Naive thymus-derived CD4-positive, alpha-beta T cell (primary cell): ENCODE measurements around the gene TSKS. TPM values are rescaled to one million over a fixed set of nuclear protein-coding genes. Genes with fewer than 3 reads are reported as not detected.

Experiments
- ATAC-seq: fragments of 150-1000 bp; cut with Tn5 transposase; 2 replicates; pipeline ENCODE4 v1.10.0; 2021; ENCODE audit warnings: mild to moderate bottlenecking, moderate library complexity
- CTCF ChIA-PET: fragments of 350-600 bp; sonication (Branson Sonifier 250); formaldehyde crosslinking; loops from one replicate; lab custom pipeline; 2021; ENCODE audit warnings: antibody characterized with exemption; lab: Charles Lee
- POLR2A ChIA-PET: fragments of 350-600 bp; sonication (Branson Sonifier 250); formaldehyde crosslinking; loops from one replicate; lab custom pipeline; 2021; ENCODE audit warnings: antibody characterized with exemption, inconsistent platforms; lab: Charles Lee
- DNase-seq, 9 donors: peaks; one replicate each; pipeline versions ENCODE4 v3.0.0 to v3.0.0-alpha.2; 2020 to 2022; ENCODE audit warnings: mixed read lengths in 1 of 9
- H3K27ac ChIP-seq: one replicate; pipeline ENCODE4 v1.7.0; 2013; ENCODE audit warnings: mild to moderate bottlenecking, low read depth, low read length, moderate library complexity
- H3K27me3 ChIP-seq, 2 donors: one replicate each; pipeline ENCODE4 v1.7.0; 2013; ENCODE audit warnings: low read length in 2 of 2, mild to moderate bottlenecking in 2 of 2, moderate library complexity in 2 of 2; ENCODE audit not compliant: control insufficient read depth in 2 of 2, insufficient read depth in 2 of 2
- H3K36me3 ChIP-seq, 3 experiments: 1 replicate in 2 of 3; 2 replicates in 1 of 3; pipeline ENCODE4 v1.7.0; 2013; ENCODE audit warnings: low read length in 3 of 3, mild to moderate bottlenecking in 3 of 3, moderate library complexity in 1 of 3; ENCODE audit not compliant: insufficient read depth in 3 of 3, control insufficient read depth in 2 of 3
- H3K4me1 ChIP-seq, 2 donors: one replicate each; pipeline ENCODE4 v1.7.0; 2013; ENCODE audit warnings: low read length in 2 of 2, mild to moderate bottlenecking in 2 of 2, moderate library complexity in 1 of 2; ENCODE audit not compliant: control insufficient read depth in 2 of 2, insufficient read depth in 2 of 2
- H3K4me3 ChIP-seq: 2 replicates; pipeline ENCODE4 v1.7.0; 2013; ENCODE audit warnings: mild to moderate bottlenecking, low read length
- H3K9me3 ChIP-seq, 3 experiments: 1 replicate in 2 of 3; 2 replicates in 1 of 3; pipeline ENCODE4 v1.7.0; 2013; ENCODE audit warnings: low read length in 3 of 3; ENCODE audit not compliant: control insufficient read depth in 2 of 3
- H3K27ac Mint-ChIP-seq, 9 donors: one replicate each; pipeline ENCODE4 v1.8.0; 2020 to 2022; ENCODE audit warnings: mixed read lengths in 9 of 9, mild to moderate bottlenecking in 8 of 9, moderate library complexity in 5 of 9, inconsistent platforms in 2 of 9
- H3K27me3 Mint-ChIP-seq, 5 donors: one replicate each; pipeline ENCODE4 v1.8.0; 2021 to 2022; ENCODE audit warnings: mixed read lengths in 5 of 5, mild to moderate bottlenecking in 1 of 5
- H3K36me3 Mint-ChIP-seq, 5 donors: one replicate each; pipeline ENCODE4 v1.8.0; 2020 to 2022; ENCODE audit warnings: mixed read lengths in 5 of 5, mild to moderate bottlenecking in 3 of 5, inconsistent platforms in 1 of 5
- H3K4me1 Mint-ChIP-seq, 7 donors: one replicate each; pipeline ENCODE4 v1.8.0; 2020 to 2022; ENCODE audit warnings: mixed read lengths in 7 of 7, mild to moderate bottlenecking in 3 of 7, inconsistent platforms in 1 of 7
- H3K4me3 Mint-ChIP-seq, 10 donors: one replicate each; pipeline ENCODE4 v1.8.0; 2020 to 2022; ENCODE audit warnings: mild to moderate bottlenecking in 10 of 10, mixed read lengths in 10 of 10, moderate library complexity in 6 of 10, inconsistent platforms in 2 of 10
- H3K9me3 Mint-ChIP-seq, 11 donors: one replicate each; pipeline ENCODE4 v1.8.0; 2020 to 2022; ENCODE audit warnings: mixed read lengths in 11 of 11, mild to moderate bottlenecking in 4 of 11, inconsistent platforms in 1 of 11, moderate library complexity in 1 of 11
- intact Hi-C, 2 donors: fragments of 100-400 bp; cut with micrococcal nuclease; formaldehyde crosslinking; loops; one replicate each; pipeline ENCODE4 v1.15.1; 2023
- polyA plus RNA-seq, 2 donors: library from polyadenylated mRNA; unstranded; fragments of 300-500 nt; fragmentation: Illumina TruSeq; gene quantifications; one replicate each; pipeline ENCODE4 v1.2.3, GENCODE V29; 2021
- total RNA-seq, 6 experiments: library from RNA in 5 of 6; stranded (reverse) in 5 of 6; gene quantifications; 1 replicate in 5 of 6; 2 replicates in 1 of 6; pipeline ENCODE4 v1.2.3 and lab custom pipeline; 2021 to 2026

The TSKS gene
- total and polyA plus RNA-seq, 7 experiments from 2014 or later = 0.51 to 3.6 (median 1.5) TPM

DNA sequence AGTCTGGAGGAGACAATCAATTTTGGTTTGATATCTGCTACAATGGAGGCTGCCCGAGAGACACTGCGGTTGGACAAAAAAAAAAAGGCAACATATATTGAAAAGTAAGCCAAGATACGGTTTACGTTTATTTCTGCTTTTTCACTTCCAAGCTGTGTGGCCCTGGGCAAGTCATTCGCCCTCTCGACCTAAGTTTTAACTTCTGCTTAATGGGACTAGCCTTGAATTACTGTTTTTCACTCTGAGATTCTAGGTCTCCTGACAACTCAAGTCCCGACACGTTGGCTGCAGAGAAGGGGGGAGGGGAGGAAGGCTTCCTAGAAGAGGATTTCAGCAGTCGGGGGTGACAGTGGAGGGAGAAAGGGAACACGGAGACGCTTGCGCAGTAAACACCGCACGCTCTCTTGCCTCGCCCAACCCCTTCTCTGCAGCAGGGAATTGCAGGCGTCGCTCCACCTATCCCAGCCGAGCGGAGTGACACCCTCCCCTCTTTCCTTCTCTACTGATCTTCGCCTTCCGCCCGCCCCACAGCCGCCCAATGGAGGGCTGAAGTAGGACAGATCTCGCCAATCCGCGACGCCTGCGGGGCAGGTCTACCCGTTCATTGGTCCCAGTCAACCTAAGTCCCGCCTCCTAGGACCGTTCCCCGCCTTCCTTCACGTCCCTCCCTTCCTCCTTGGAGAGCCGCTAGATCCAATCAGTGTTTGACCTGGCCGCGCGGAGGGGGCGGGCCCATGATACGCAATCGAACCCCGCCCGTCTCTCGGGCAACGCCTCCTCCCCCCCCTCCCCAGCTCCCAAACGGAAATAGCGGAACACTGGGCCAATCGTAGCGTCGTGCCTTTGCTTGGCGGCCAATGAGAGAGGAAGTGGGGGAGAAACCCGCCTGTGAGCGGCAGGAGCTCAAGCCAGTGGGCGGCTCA, 3.2 kb upstream of the TSKS start:
- DNase-seq (peak; percentile 86 to 100 (median 99)), ATAC-seq (peak; percentile 92)
- Histone ChIP-seq H3K4me3 (peak overlapping the region; percentile 79), H3K4me1 (peaks cover 11 to 16% of the 10 kb centered on the region in 2 donors), H3K27me3 (no peaks in the 10 kb centered on the region), H3K27ac (peak overlapping the region; percentile 80), H3K9me3 (no peaks in the 10 kb centered on the region), H3K36me3 (peaks cover 0 to 7% (median 0%) of the 10 kb centered on the region in 3 experiments)
- H3K9me3 Mint-ChIP-seq = peaks cover 0 to 2% (median 0%) of the 10 kb centered on the region in 11 donors
- ChIA-PET POLR2A (interaction anchor here (0.6 to 3.5 kb wide), 10 partner anchors 10 to 254 kb away, joined by 3 to 23 read pairs (median 5); partner anchors contain the start of genes AKT1S1, FUZ, RRAS and SCAF1), CTCF (interaction anchor here (0.5 kb wide), 1 partner anchor 471 kb away, joined by 4 read pairs; no protein-coding TSS in a partner anchor)
- no peaks in the 10 kb centered on the region for H3K27me3 Mint-ChIP-seq
- H3K4me3 Mint-ChIP-seq = peak overlapping the region; percentile 89 to 98 (median 96)
- H3K4me1 Mint-ChIP-seq = peaks cover 15 to 43% (median 36%) of the 10 kb centered on the region in 7 donors
- peaks cover 0 to 7% (median 3%) of the 10 kb centered on the region in 5 donors for H3K36me3 Mint-ChIP-seq
- intact Hi-C loops = loop anchor here (1.0 to 5.0 kb wide), 27 partner anchors 42 to 1434 kb away; partner anchors contain the start of genes AKT1S1 (in 2 of the 2), ATF5 (in 2 of the 2), CPT1C (in 2 of the 2) and FUZ (in 2 of the 2)
- H3K27ac Mint-ChIP-seq = peak overlapping the region; percentile 84 to 98 (median 96)

DNA sequence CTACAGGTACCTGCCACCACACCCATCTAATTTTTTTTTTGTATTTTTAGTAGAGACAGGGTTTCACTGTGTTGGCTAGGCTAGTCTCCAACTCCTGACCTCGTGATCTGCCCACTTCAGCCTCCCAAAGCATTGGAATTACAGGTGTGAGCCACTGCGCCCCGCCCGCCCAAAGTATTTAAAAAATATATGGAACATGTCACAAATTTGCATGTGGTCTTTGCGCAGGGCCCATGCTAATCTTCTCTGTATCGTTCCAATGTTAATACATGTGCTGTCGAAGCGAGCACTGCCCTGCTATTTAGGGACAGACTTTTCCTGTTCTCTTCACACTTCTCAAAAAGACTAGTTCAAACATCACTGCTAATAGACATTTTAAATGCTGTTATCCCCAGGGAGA, 1.2 kb upstream of the TSKS start:
- Histone ChIP-seq H3K27ac (no peak overlapping the region), H3K4me1 (peaks cover 11 to 16% of the 10 kb centered on the region in 2 donors), H3K36me3 (peaks cover 0 to 7% (median 0%) of the 10 kb centered on the region in 3 experiments), H3K9me3 (no peaks in the 10 kb centered on the region), H3K4me3 (no peak overlapping the region), H3K27me3 (no peaks in the 10 kb centered on the region)
- peaks cover 0 to 2% (median 0%) of the 10 kb centered on the region in 11 donors for H3K9me3 Mint-ChIP-seq
- DNase-seq (no peak), ATAC-seq (no peak)
- peak overlapping the region in 2 of 9 donors; percentile 38 to 40 for H3K27ac Mint-ChIP-seq
- H3K27me3 Mint-ChIP-seq = no peaks in the 10 kb centered on the region
- CTCF ChIA-PET = no interaction called here
- peaks cover 0 to 3% (median 0%) of the 10 kb centered on the region in 5 donors for H3K36me3 Mint-ChIP-seq
- intact Hi-C loops = no loop called here
- peaks cover 15 to 32% (median 27%) of the 10 kb centered on the region in 7 donors for H3K4me1 Mint-ChIP-seq
- POLR2A ChIA-PET = interaction anchor here (0.7 to 1.0 kb wide), 2 partner anchors 47 to 253 kb away, joined by 3 to 4 read pairs; no protein-coding TSS in a partner anchor
- peak overlapping the region in 2 of 10 donors; percentile 32 to 57 for H3K4me3 Mint-ChIP-seq

DNA sequence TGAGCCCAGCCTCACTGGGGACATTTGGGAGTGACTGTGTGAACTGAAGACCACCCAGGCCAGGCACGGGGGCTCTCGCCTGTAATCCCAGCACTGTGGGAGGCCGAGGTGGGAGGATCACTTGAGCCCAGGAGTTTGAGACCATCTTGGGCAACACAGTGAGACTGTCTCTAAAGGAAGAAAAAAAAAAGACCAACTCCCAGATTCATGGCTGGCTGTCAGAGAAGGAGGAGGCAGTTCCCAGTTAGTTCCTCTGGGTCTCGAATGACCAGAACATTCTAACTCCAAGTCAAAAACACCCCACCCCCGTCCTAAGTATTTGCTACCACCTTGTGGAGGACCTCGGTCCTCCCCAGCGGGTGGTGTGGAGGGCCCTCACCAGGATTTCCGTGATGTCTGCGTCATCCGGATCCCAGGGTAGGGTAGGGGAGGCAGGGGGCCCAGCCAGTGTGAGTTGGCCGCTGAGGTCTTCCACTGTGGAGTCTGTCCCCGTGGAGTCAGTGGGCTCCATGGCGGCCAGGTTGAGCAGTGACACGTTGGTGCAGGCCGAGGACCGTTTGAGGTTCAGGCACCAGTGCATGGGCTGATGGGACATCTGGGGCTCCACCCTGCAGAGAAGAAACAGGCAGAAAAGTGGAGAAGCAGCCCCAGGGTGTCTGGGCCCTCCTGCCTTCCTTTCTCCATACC, 1.3 kb downstream of the TSKS start:
- H3K27ac ChIP-seq = no peak overlapping the region
- peaks cover 0 to 7% (median 0%) of the 10 kb centered on the region in 11 donors for H3K9me3 Mint-ChIP-seq
- intact Hi-C loops = no loop called here

DNA sequence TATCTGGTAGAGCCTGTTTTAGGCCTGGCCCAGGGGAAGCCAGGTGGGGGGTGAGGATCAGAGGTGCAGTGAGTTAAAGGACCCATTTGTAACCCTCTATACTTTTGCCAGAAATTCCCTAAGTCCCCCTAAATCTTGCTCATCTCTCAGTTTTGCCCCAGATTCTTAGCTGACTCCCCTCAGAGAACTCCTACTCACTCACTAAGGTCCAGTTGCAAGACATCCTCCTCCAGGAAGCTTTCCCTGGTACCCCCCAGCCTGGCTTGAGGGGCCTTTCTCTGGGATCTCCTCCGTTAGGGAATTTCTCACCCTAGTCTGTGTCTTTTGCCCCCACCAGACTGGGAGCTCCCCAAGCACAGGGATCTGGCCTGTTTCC, 1.9 kb downstream of the TSKS start:
- H3K27me3 Mint-ChIP-seq = peaks cover 0 to 6% (median 0%) of the 10 kb centered on the region in 5 donors
- Histone ChIP-seq H3K27ac (no peak overlapping the region), H3K9me3 (peaks cover 0 to under 1% (median 0%) of the 10 kb centered on the region in 3 experiments), H3K4me1 (peaks cover 0 to 7% of the 10 kb centered on the region in 2 donors), H3K4me3 (no peak overlapping the region), H3K27me3 (no peaks in the 10 kb centered on the region), H3K36me3 (no peaks in the 10 kb centered on the region)
- ATAC-seq = no peak
- peak overlapping the region in 3 of 10 donors; percentile 43 to 58 (median 46) for H3K4me3 Mint-ChIP-seq
- no peak for DNase-seq
- CTCF ChIA-PET = interaction anchor here (0.6 kb wide), 1 partner anchor 249 kb away, joined by 4 read pairs; no protein-coding TSS in a partner anchor
- peaks cover 0 to 5% (median 0%) of the 10 kb centered on the region in 5 donors for H3K36me3 Mint-ChIP-seq
- intact Hi-C loops = no loop called here
- POLR2A ChIA-PET = no interaction called here
- peaks cover 0 to 9% (median 0%) of the 10 kb centered on the region in 11 donors for H3K9me3 Mint-ChIP-seq
- peak overlapping the region in 5 of 9 donors; percentile 48 to 73 (median 67) for H3K27ac Mint-ChIP-seq
- peaks cover 0 to 8% (median 6%) of the 10 kb centered on the region in 7 donors for H3K4me1 Mint-ChIP-seq

More for the DNA sequence above, 1.3 kb downstream of the TSKS start:
- Mint-ChIP-seq H3K4me1 (peaks cover 0 to 11% (median 8%) of the 10 kb centered on the region in 7 donors), H3K36me3 (peaks cover 0 to 5% (median 0%) of the 10 kb centered on the region in 5 donors), H3K4me3 (peak overlapping the region in 5 of 10 donors; percentile 29 to 58 (median 46)), H3K27ac (peak overlapping the region in 6 of 9 donors; percentile 9 to 73 (median 53)), H3K27me3 (peaks cover 0 to 6% (median 0%) of the 10 kb centered on the region in 5 donors)
- CTCF ChIA-PET = no interaction called here
- Histone ChIP-seq H3K36me3 (no peaks in the 10 kb centered on the region), H3K4me3 (no peak overlapping the region), H3K4me1 (peaks cover 0 to 7% of the 10 kb centered on the region in 2 donors), H3K27me3 (no peaks in the 10 kb centered on the region), H3K9me3 (no peaks in the 10 kb centered on the region)
- POLR2A ChIA-PET = no interaction called here
- ATAC-seq = no peak
- peak in 4 of 9 donors; percentile 11 to 27 (median 16) for DNase-seq

DNA sequence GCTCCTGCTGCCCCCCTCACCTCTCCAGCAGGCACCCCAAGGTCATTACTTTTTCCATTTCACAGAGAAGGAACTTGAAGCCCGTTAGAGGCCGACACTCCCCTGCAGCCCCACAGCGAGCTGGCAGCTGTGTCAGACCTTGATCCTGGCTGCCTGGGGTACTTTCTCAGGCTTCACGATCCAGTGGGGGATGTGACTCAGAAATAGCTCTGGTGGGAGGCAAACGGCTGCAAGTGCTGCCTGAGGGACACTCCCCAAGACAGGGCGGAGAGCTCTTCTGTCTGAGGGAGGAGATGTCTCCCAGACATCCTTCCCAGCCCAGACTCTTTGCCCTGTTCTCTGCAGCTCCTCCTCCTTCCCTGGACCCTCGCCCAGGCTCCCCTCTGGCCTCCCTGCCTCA, 4.8 kb downstream of the TSKS start:
- H3K36me3 Mint-ChIP-seq = peaks cover 0 to 12% (median 0%) of the 10 kb centered on the region in 5 donors
- intact Hi-C loops = no loop called here
- CTCF ChIA-PET = interaction anchor here (0.7 kb wide), 1 partner anchor 10 kb away, joined by 4 read pairs; no protein-coding TSS in a partner anchor
- Histone ChIP-seq H3K36me3 (no peaks in the 10 kb centered on the region), H3K4me3 (no peak overlapping the region), H3K27me3 (no peaks in the 10 kb centered on the region), H3K4me1 (no peaks in the 10 kb centered on the region), H3K27ac (no peak overlapping the region), H3K9me3 (peaks cover 0 to 5% (median 0%) of the 10 kb centered on the region in 3 experiments)
- H3K4me3 Mint-ChIP-seq = no peak overlapping the region
- ATAC-seq (no peak), DNase-seq (no peak)
- no peak overlapping the region for H3K27ac Mint-ChIP-seq
- peaks cover 0 to 24% (median 2%) of the 10 kb centered on the region in 11 donors for H3K9me3 Mint-ChIP-seq
- POLR2A ChIA-PET = interaction anchor here (0.6 to 0.7 kb wide), 2 partner anchors 54 to 1426 kb away, joined by 3 to 4 read pairs; no protein-coding TSS in a partner anchor
- no peaks in the 10 kb centered on the region for H3K4me1 Mint-ChIP-seq
- peaks cover 0 to 6% (median 0%) of the 10 kb centered on the region in 5 donors for H3K27me3 Mint-ChIP-seq

DNA sequence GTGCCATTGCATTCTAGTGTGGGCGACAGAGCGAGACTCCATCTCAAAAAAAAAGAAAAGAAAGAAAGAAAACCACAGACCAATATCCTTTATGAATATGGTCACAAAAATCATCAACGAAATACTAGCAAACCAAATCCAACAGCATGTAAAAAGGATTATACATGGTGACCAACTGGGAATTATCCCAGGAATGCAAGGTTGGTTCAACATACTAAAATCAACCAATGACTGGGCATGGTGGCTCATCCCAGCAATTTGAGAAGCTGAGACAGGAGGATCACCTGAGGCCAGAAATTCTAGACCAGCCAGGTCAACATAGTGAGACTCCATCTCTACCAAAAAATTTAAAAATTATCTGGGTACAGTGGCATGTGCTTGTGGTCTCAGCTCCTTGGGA, 7.2 kb downstream of the TSKS start:
- ATAC-seq (no peak), DNase-seq (no peak)
- Mint-ChIP-seq H3K27me3 (peaks cover 0 to 6% (median 0%) of the 10 kb centered on the region in 5 donors), H3K9me3 (peaks cover 0 to 28% (median 3%) of the 10 kb centered on the region in 11 donors), H3K4me3 (no peak overlapping the region), H3K27ac (no peak overlapping the region), H3K4me1 (no peaks in the 10 kb centered on the region), H3K36me3 (peaks cover 0 to 12% (median 0%) of the 10 kb centered on the region in 5 donors)
- CTCF ChIA-PET = no interaction called here
- Histone ChIP-seq H3K27ac (no peak overlapping the region), H3K4me1 (no peaks in the 10 kb centered on the region), H3K9me3 (peaks cover 0 to 5% (median 0%) of the 10 kb centered on the region in 3 experiments), H3K36me3 (no peaks in the 10 kb centered on the region), H3K4me3 (no peak overlapping the region), H3K27me3 (no peaks in the 10 kb centered on the region)
- POLR2A ChIA-PET = no interaction called here
- intact Hi-C loops = no loop called here
